Measurements from ENCODE around the gene BATF3. TPM values are rescaled to one million over a fixed set of nuclear protein-coding genes. Genes with fewer than 3 reads are reported as not detected.
A peak's percentile ranks its signal among the peaks of the same experiment; 100 is the strongest.

Gene BATF3
- total and polyA plus RNA-seq, 9 of the 15 experiments (the other 6 are each of a cell fraction or from before 2014, with no cell fraction given): 0.40 to 3.8 (median 2.0) TPM

DNA sequence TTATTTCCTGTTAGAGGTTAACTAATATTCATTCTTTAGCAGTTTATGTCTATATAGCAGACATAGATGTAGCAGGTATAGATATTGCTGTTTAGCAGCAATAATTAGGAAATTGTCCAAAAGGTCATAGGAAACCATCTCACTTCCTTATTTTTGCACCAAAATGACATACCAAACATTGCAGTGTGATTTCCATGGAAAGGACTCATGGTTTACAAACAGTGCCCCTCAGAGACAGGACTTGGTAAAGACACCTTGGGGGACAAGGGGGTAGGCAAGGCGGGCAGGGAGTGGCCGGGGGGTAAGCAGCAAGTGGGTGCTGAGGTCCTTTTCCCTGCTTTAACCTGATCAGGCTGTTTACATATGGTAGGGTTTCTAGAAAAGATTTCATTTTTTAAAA lies 30.5 kb downstream of the BATF3 start (continued):
- TF ChIP-seq REST (IDR thresholded peaks at IDR 0.05; ENCODE audit: borderline replicate concordance) (peak; percentile 58; the same call in 1 of the 2 replicates), REST (CRISPR knock-in tag; IDR thresholded peaks at IDR 0.05; ENCODE audit: low read depth) (no peak), CBX8 (IDR thresholded peaks at IDR 0.05; ENCODE audit: borderline replicate concordance, extremely low read depth, low read depth, low read length, poor library complexity, severe bottlenecking) (peak; percentile 71), RNF2 (IDR thresholded peaks at IDR 0.05) (0 out of 2 replicates have a peak, but pooled peaks have one; percentile 15)
- TF ChIP-seq, protein P1, sequence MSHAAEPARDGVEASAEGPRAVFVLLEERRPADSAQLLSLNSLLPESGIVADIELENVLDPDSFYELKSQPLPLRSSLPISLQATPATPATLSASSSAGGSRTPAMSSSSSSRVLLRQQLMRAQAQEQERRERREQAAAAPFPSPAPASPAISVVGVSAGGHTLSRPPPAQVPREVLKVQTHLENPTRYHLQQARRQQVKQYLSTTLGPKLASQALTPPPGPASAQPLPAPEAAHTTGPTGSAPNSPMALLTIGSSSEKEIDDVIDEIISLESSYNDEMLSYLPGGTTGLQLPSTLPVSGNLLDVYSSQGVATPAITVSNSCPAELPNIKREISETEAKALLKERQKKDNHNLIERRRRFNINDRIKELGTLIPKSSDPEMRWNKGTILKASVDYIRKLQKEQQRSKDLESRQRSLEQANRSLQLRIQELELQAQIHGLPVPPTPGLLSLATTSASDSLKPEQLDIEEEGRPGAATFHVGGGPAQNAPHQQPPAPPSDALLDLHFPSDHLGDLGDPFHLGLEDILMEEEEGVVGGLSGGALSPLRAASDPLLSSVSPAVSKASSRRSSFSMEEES (CRISPR knock-in tag; IDR thresholded peaks at IDR 0.05): no peak
